ENCODE measurements around the gene UFL1. TPM values are rescaled to one million over a fixed set of nuclear protein-coding genes. Genes with fewer than 3 reads are reported as not detected.
"Not testable (repeated sequence)": the region's sequence is repeated elsewhere in the genome, so short reads cannot be mapped to it uniquely, and the experiment has no call there.

UFL1 gene
- polyA plus RNA-seq, 1 donor from 2014 or later, result 20.6 TPM

GRCh38 chr6:96547654-96548053 is 26.0 kb downstream of the UFL1 start:
- Histone ChIP-seq H3K27ac (ENCODE audit: low read length) (no peak overlapping the region), H3K79me2 (replicated peaks; ENCODE audit: insufficient read depth, low read length) (no peaks in the 10 kb centered on the region), H3K4me2 (ENCODE audit: low read length) (no peak overlapping the region), H3K27me3 (ENCODE audit: insufficient read depth, low read depth, low read length) (no peaks in the 10 kb centered on the region), H2AFZ (ENCODE audit: low read depth, low read length) (no peak overlapping the region), H3K9me3 (ENCODE audit: low read length) (peaks cover 4% of the 10 kb centered on the region), H3K36me3 (ENCODE audit: insufficient read depth, low read length) (peaks cover 12% of the 10 kb centered on the region), H4K20me1 (ENCODE audit: insufficient read depth) (no peaks in the 10 kb centered on the region), H3K4me3 (ENCODE audit: low read length) (no peak overlapping the region), H3K9ac (ENCODE audit: low read length) (no peak overlapping the region), H3K9me2 (ENCODE audit: insufficient read depth, low read length) (no peaks in the 10 kb centered on the region), H3F3A (ENCODE audit: insufficient read depth, low read length, poor library complexity, severe bottlenecking) (no peaks in the 10 kb centered on the region)
- TF ChIP-seq REST (IDR thresholded peaks at IDR 0.05; ENCODE audit: borderline replicate concordance) (no peak), SMC3 (conservative IDR thresholded peaks at IDR 0.05; ENCODE audit: poor library complexity) (no peak), TAF1 (IDR thresholded peaks at IDR 0.05; ENCODE audit: low read depth) (no peak), EP300 (conservative IDR thresholded peaks at IDR 0.05; ENCODE audit: poor library complexity, severe bottlenecking) (no peak), MXI1 (conservative IDR thresholded peaks at IDR 0.05; ENCODE audit: poor library complexity, severe bottlenecking) (no peak), RAD21 (conservative IDR thresholded peaks at IDR 0.05) (no peak), EZH2 (IDR thresholded peaks at IDR 0.05; ENCODE audit: borderline replicate concordance, insufficient read depth, low read length, poor library complexity, severe bottlenecking) (no peak), POLR2AphosphoS5 (IDR thresholded peaks at IDR 0.05) (no peak), CTCF (IDR thresholded peaks at IDR 0.05; ENCODE audit: poor library complexity, severe bottlenecking) (no peak)

DNA sequence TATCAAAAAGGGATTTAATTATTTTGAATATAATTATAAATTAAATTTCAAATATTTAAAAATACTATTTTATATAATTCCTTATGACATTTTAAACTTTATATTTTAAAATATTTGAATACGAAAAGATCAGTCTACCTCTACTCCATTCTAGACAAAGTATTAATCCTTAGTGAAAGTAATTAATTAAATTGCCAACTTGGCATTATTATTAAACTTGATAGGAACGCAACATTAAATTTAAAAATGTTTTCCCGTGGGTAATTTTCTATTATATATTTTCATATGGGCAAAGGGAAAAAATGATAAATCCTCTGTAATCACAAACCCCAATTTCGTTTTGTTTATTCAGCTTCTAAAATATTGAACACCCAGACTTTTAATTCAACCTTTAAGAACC is 33.0 kb downstream of the UFL1 start:
- TF ChIP-seq EP300 (conservative IDR thresholded peaks at IDR 0.05; ENCODE audit: poor library complexity, severe bottlenecking) (no peak), RAD21 (conservative IDR thresholded peaks at IDR 0.05) (no peak), SMC3 (conservative IDR thresholded peaks at IDR 0.05; ENCODE audit: poor library complexity) (no peak), CTCF (IDR thresholded peaks at IDR 0.05; ENCODE audit: poor library complexity, severe bottlenecking) (no peak), TAF1 (IDR thresholded peaks at IDR 0.05; ENCODE audit: low read depth) (no peak), POLR2AphosphoS5 (IDR thresholded peaks at IDR 0.05) (no peak), MXI1 (conservative IDR thresholded peaks at IDR 0.05; ENCODE audit: poor library complexity, severe bottlenecking) (no peak), EZH2 (IDR thresholded peaks at IDR 0.05; ENCODE audit: borderline replicate concordance, insufficient read depth, low read length, poor library complexity, severe bottlenecking) (no peak), REST (IDR thresholded peaks at IDR 0.05; ENCODE audit: borderline replicate concordance) (no peak)

DNA sequence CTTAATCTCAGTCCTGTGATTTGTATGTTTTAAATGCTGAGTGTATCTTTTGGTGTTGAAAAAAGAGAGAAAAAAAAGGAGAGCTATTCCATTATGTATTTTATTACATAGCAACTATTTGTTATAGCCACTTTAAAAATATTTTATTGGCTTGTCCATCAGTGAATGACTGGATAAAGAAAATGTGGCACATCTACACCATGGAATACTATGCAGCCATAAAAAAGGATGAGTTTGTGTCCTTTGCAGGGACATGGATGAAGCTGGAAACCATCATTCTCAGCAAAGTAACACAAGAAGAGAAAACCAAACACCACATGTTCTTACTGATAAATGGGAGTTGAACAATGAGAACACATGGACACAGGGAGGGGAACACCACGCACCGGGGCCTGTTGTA is 38.1 kb downstream of the UFL1 start:
- not testable (repeated sequence) for H3F3A ChIP-seq (ENCODE audit: insufficient read depth, low read length, poor library complexity, severe bottlenecking); H3K4me3 ChIP-seq (ENCODE audit: low read length); H2AFZ ChIP-seq (ENCODE audit: low read depth, low read length); H4K20me1 ChIP-seq (ENCODE audit: insufficient read depth); H3K9ac ChIP-seq (ENCODE audit: low read length); H3K36me3 ChIP-seq (ENCODE audit: insufficient read depth, low read length); H3K9me3 ChIP-seq (ENCODE audit: low read length); H3K27me3 ChIP-seq (ENCODE audit: insufficient read depth, low read depth, low read length); H3K9me2 ChIP-seq (ENCODE audit: insufficient read depth, low read length); H3K4me2 ChIP-seq (ENCODE audit: low read length); H3K27ac ChIP-seq (ENCODE audit: low read length); H3K79me2 ChIP-seq (replicated peaks; ENCODE audit: insufficient read depth, low read length)

More for the DNA sequence above, 33.0 kb downstream of the UFL1 start:
- H3K36me3 ChIP-seq (ENCODE audit: insufficient read depth, low read length), result peaks cover 12% of the 10 kb centered on the region
- no peaks in the 10 kb centered on the region for H3F3A ChIP-seq (ENCODE audit: insufficient read depth, low read length, poor library complexity, severe bottlenecking)
- no peaks in the 10 kb centered on the region for H3K79me2 ChIP-seq (replicated peaks; ENCODE audit: insufficient read depth, low read length)
- no peak overlapping the region for H2AFZ ChIP-seq (ENCODE audit: low read depth, low read length)
- no peak overlapping the region for H3K9ac ChIP-seq (ENCODE audit: low read length)
- H3K4me3 ChIP-seq (ENCODE audit: low read length), result no peak overlapping the region
- no peaks in the 10 kb centered on the region for H3K9me2 ChIP-seq (ENCODE audit: insufficient read depth, low read length)
- H4K20me1 ChIP-seq (ENCODE audit: insufficient read depth), result no peaks in the 10 kb centered on the region
- H3K27ac ChIP-seq (ENCODE audit: low read length), result no peak overlapping the region
- no peaks in the 10 kb centered on the region for H3K9me3 ChIP-seq (ENCODE audit: low read length)
- H3K27me3 ChIP-seq (ENCODE audit: insufficient read depth, low read depth, low read length), result no peaks in the 10 kb centered on the region
- no peak overlapping the region for H3K4me2 ChIP-seq (ENCODE audit: low read length)
